ENCODE data around the gene MICU1.

GRCh38 chr10:72417971-72418370 is 207.9 kb downstream of the MICU1 start:
- TF ChIP-seq CTCF (optimal IDR thresholded peaks at IDR 0.05 in 1 of 3, IDR thresholded peaks at IDR 0.05 in 1 of 3, conservative IDR thresholded peaks at IDR 0.05 in 1 of 3; ENCODE audit: extremely low read depth in 1 of 3, insufficient read depth in 2 of 3, low read length in 3 of 3) (no peak), EZH2 (IDR thresholded peaks at IDR 0.05; ENCODE audit: low read length) (no peak)

Measured in keratinocyte (primary cell).